Spinal cord (tissue), 10 donors: ENCODE measurements around the gene PAK2. TPM values are rescaled to one million over a fixed set of nuclear protein-coding genes. Genes with fewer than 3 reads are reported as not detected.

Experiments
- DNase-seq, 6 donors: peaks; one replicate each; pipeline versions ENCODE4 v3.0.0 to v3.0.0-alpha.2; 2013 to 2015; ENCODE audit warnings: low spot score in 6 of 6, low read depth in 4 of 6
- H3K27ac ChIP-seq: one replicate; pipeline ENCODE4 v1.5.1; 2013; ENCODE audit warnings: low read depth, low read length, control low read depth
- H3K27me3 ChIP-seq: one replicate; pipeline ENCODE4 v1.6.1; 2013; ENCODE audit warnings: low read length; ENCODE audit not compliant: control insufficient read depth, insufficient read depth
- H3K36me3 ChIP-seq: one replicate; pipeline ENCODE4 v1.6.1; 2013; ENCODE audit warnings: low read length; ENCODE audit not compliant: control insufficient read depth, insufficient read depth
- H3K4me1 ChIP-seq: one replicate; pipeline ENCODE4 v1.6.1; 2013; ENCODE audit warnings: low read length; ENCODE audit not compliant: control insufficient read depth, insufficient read depth
- H3K4me3 ChIP-seq: one replicate; pipeline ENCODE4 v1.5.1; 2013; ENCODE audit warnings: low read depth, low read length, control low read depth
- H3K9me3 ChIP-seq: one replicate; pipeline ENCODE4 v1.6.1; 2013; ENCODE audit warnings: low read length; ENCODE audit not compliant: control insufficient read depth, insufficient read depth
- WGBS: methylation state at CpG from one replicate; pipeline ENCODE4 v1.1.5; 2013; ENCODE audit warnings: missing lambda C conversion rate; ENCODE audit not compliant: insufficient coverage; 5-methylcytosine and 5-hydroxymethylcytosine counted together
- polyA plus RNA-seq, 2 donors: library from polyadenylated mRNA; unstranded; fragments of 120-200 nt; gene quantifications; one replicate each; pipeline ENCODE4 v1.2.1, GENCODE V29; 2013; ENCODE audit not compliant: insufficient read length in 2 of 2
- total RNA-seq, 2 donors: library from RNA; depleted of rRNA in 1 of 2; stranded (reverse); fragments of 120-200 nt in 1 of 2; fragments of >200 nt in 1 of 2; gene quantifications; one replicate each; pipeline versions ENCODE4 v1.2.3 to v1.2.4, GENCODE V29; 2013 to 2014
- donor health status: healthy.

PAK2 gene
- total and polyA plus RNA-seq, 4 donors = 36.9 to 82.5 (median 57.5) TPM

DNA sequence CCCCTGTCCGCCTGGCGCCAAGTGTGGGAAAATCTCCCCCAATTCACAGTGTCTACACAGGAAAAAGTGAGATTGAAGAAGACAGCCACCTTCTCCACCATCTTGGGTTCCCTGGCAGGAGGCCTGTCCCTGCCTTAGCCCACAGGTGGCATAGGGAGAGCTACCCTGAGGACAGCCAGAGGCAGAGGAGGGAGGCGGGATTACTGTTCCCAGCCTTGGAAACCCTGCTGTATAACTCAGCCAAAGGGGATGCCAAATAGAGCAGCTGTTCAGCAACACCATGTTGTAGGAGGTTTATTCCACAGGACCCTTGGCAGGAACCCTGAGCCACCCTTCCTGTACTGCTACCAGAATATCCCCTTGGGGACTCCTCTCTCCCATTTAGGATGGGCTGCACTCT lies 54.8 kb downstream of the PAK2 start:
- no peak for DNase-seq
- H3K9me3 ChIP-seq = no peaks in the 10 kb centered on the region
- 100% methylated on average over 1 of the region's 3 CpGs for WGBS

DNA sequence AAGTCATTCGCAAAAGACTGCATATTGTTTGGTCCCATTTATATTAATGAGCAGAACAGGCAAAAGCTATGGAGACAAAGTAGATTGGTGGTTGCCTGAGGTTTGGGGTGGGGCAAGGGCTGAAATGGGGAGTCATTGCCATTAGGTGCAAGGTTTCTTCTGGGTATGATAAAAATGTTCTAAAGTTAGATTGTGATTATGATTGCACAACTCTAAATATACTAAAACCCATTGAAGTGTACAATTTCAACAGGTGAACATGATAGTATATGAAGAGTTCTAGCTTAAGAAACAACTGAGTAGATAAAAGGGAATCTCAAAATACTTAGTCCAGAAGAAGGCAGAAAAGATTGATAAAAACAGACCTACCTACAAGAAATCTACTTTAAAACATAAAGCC lies 56.7 kb downstream of the PAK2 start:
- WGBS = no CpG with 5 or more reads among the region's 1 CpG

More for the DNA sequence above, 54.8 kb downstream of the PAK2 start:
- Histone ChIP-seq H3K4me1 (peaks cover 9% of the 10 kb centered on the region), H3K36me3 (peaks cover 5% of the 10 kb centered on the region), H3K4me3 (no peak overlapping the region), H3K27ac (no peak overlapping the region), H3K27me3 (no peaks in the 10 kb centered on the region)

DNA sequence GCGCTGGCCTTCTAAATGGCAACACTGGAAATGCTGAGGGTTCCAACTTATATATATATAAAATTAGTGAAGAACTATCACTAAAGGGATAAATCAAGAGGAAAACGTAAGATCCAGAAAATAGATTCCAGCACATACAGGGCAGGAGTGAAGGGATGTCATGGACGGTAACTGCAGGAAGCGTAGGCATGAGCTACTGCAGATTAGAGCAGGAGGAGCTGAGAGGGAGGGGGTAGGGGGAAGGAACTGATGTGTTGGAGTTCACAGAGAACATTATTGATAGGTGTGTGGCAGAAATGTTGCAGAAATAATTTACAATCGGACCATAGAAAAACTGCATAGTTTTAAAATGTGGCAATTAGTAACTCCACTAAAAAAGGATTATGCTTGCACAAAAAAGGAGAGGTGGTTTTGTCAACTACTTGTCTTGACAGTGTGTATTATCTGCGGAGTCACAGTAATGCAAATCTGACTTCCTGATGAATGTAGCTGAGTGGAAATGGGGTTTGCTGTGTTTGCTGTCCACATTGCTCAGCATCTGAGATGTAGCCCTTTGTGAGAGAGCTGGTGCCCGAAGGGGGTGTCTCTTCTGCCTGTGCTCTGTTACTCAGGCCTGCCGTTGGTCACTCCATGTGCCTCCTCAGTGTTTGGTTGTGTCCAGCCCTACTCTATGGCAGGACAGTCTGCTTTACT lies 61.2 kb downstream of the PAK2 start:
- Histone ChIP-seq H3K27ac (no peak overlapping the region), H3K27me3 (no peaks in the 10 kb centered on the region), H3K36me3 (peaks cover 9% of the 10 kb centered on the region), H3K9me3 (no peaks in the 10 kb centered on the region), H3K4me3 (no peak overlapping the region), H3K4me1 (no peaks in the 10 kb centered on the region)
- DNase-seq = no peak
- 94% methylated on average over 5 of the region's 8 CpGs for WGBS

More for the DNA sequence above, 56.7 kb downstream of the PAK2 start:
- no peak for DNase-seq
- no peaks in the 10 kb centered on the region for H3K27me3 ChIP-seq
- H3K36me3 ChIP-seq = peaks cover 5% of the 10 kb centered on the region
- no peak overlapping the region for H3K4me3 ChIP-seq
- H3K9me3 ChIP-seq = no peaks in the 10 kb centered on the region
- no peak overlapping the region for H3K27ac ChIP-seq
- H3K4me1 ChIP-seq = no peaks in the 10 kb centered on the region

DNA sequence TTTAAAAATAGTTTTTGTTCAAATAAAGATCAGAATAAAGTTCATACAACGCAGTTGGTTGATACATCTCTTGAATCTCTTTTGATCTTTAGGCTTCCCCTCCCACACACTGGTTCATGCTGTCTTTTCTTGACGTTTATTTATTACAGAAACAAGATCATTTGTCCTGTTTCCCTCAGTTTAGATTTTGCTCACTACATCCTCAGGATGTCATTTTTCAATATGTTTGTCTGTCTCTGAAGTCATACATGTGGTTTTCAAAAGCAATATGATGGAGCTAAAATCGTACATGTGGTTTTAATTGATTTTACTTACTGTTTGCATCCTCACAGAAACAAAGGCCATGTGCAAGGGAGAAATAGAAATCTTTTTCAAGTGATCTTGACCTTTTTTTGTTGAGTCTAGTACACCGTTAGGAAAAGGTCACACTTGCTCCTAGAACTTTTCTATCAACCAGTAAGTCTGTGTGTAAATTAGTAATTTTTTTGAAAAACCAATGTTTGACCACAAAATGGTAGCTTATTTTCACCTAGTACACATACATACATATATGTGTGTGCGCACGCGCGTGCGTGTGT lies 64.3 kb downstream of the PAK2 start:
- no CpG with 5 or more reads among the region's 9 CpGs for WGBS
- H3K9me3 ChIP-seq = no peaks in the 10 kb centered on the region
- peaks cover 24% of the 10 kb centered on the region for H3K36me3 ChIP-seq
- H3K4me1 ChIP-seq = no peaks in the 10 kb centered on the region
- no peak overlapping the region for H3K4me3 ChIP-seq
- H3K27ac ChIP-seq = no peak overlapping the region
- no peaks in the 10 kb centered on the region for H3K27me3 ChIP-seq
- no peak for DNase-seq

DNA sequence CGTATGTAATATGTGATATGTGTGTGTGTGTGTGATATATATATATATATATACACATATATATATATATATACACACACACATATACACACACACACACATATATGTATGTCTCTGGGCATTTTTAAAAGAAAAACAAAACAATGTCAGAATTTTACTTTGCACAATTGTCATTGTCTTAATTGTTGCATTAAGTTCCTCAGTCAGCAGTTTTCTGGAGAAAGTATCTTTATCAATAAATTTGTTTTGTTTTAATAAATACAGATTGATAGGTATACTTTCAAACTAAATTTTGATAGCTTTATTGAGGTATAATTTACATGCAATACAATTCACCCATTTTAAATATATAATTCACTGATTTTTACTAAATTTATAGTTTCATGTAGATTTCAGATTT lies 65.1 kb downstream of the PAK2 start:
- Histone ChIP-seq H3K27me3 (no peaks in the 10 kb centered on the region), H3K36me3 (peaks cover 27% of the 10 kb centered on the region), H3K27ac (no peak overlapping the region), H3K4me1 (no peaks in the 10 kb centered on the region), H3K9me3 (no peaks in the 10 kb centered on the region), H3K4me3 (no peak overlapping the region)
- no CpG with 5 or more reads among the region's 1 CpG for WGBS
- no peak for DNase-seq

DNA sequence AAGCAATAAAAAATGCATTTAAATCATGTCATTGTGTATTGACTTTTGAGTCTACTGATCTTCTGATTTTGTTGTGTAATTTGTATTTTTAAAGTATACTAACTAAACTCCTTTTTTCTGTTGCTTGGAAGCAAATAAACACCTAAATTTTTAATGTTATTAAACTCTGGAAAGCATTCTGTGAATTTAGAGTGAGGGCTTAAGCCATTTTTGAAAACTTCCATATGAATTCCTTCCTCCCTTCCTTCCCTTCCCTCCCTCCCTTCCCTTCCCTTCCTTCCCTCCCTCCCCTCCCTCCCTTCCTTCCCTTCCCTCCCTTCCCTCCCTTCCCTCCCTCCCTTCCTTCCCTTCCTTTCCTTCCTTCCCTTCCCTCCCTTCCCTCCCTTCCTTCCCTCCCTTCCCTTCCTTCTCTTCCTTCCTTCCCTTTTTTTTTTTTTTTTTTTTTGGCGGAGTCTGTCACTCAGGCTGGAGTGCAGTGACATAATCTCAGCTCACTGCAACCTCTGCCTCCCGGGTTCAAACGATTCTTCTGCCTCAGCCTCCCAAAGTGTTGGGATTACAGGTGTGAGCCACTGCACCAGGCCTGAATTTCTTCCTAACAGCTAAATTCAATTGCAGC lies 71.4 kb downstream of the PAK2 start:
- Histone ChIP-seq H3K27ac (no peak overlapping the region), H3K4me1 (no peaks in the 10 kb centered on the region), H3K36me3 (peaks cover 40% of the 10 kb centered on the region), H3K27me3 (no peaks in the 10 kb centered on the region), H3K4me3 (no peak overlapping the region), H3K9me3 (no peaks in the 10 kb centered on the region)
- DNase-seq = no peak
- no CpG with 5 or more reads among the region's 3 CpGs for WGBS

DNA sequence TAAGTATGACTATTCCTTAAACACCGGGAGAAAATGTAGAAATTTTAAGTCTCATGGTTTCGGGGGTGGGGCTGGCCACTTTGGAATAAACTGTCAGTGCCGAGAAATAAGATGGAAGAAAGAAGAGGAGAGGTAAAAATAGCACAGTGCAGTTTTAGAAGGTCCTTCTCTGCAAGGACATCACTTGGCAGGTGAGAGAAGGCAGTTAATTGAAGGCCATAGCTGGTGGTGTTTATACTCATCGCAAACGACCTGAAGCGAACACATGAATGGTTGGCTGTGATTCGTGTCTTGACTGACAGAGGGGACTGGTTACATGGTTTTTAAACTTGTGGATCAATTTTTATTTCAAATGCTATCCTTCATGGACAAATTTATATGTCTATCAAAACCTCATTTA lies 73.2 kb downstream of the PAK2 start:
- Histone ChIP-seq H3K4me1 (no peaks in the 10 kb centered on the region), H3K27me3 (no peaks in the 10 kb centered on the region), H3K36me3 (peaks cover 34% of the 10 kb centered on the region), H3K9me3 (no peaks in the 10 kb centered on the region), H3K4me3 (no peak overlapping the region), H3K27ac (no peak overlapping the region)
- no peak for DNase-seq
- WGBS = 94% methylated on average over 2 of the region's 7 CpGs

DNA sequence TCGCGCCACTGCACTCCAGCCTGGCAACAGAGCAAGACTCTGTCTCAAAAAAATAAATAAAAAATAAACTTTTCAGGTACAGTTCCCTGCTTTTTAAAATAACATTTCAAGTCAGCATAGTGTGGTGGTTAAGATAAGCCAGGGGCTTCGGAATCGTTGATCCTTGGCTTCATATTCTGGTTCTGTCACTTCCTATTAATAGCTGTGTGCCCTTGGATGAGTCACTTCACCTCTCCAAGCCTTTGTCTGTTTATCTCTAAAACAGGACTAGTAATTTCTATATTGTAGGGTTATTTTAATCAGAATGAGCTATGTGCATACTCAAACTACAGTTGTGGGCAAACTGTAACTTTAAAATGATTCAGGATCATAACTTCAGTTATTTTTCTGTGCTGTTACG lies 74.2 kb downstream of the PAK2 start:
- H3K36me3 ChIP-seq = peaks cover 30% of the 10 kb centered on the region
- no peak overlapping the region for H3K27ac ChIP-seq
- H3K27me3 ChIP-seq = no peaks in the 10 kb centered on the region
- H3K4me1 ChIP-seq = no peaks in the 10 kb centered on the region
- no peaks in the 10 kb centered on the region for H3K9me3 ChIP-seq
- WGBS = no CpG with 5 or more reads among the region's 5 CpGs
- no peak overlapping the region for H3K4me3 ChIP-seq
- no peak for DNase-seq

DNA sequence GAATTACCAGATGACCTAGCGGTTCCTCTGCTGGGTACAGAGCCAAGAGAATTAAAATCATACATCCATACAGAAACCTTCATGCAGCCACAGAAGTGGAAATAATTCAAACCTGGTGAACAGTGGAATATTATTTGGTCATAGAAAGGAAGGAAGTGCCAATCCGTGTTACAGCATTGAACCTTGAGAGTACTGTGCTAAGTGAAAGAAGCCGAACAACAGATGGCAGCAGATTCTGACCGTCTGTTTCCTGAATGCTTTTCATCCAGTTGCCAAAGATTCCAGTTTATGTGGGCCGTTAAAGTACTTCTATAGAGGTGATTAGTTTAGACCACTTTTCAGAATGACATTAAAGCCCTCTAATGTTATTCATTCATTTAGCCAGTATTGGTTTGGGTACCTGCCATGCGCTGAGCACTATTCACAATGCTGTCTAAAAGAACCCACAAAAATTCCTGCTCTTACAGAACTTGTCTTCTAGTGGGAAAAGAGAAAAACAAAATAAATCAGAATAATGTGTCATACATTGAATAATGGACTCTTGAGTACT lies 82.2 kb downstream of the PAK2 start:
- 94% methylated on average over 2 of the region's 6 CpGs for WGBS
- H3K4me3 ChIP-seq = no peak overlapping the region
- no peak overlapping the region for H3K27ac ChIP-seq
- no peaks in the 10 kb centered on the region for H3K27me3 ChIP-seq
- no peaks in the 10 kb centered on the region for H3K4me1 ChIP-seq
- H3K36me3 ChIP-seq = peaks cover 47% of the 10 kb centered on the region
- no peaks in the 10 kb centered on the region for H3K9me3 ChIP-seq
- no peak for DNase-seq
